ENCODE measurements around the gene UQCRH.
"Not testable (repeated sequence)": the region's sequence is repeated elsewhere in the genome, so short reads cannot be mapped to it uniquely, and the experiment has no call there.

UQCRH gene

DNA sequence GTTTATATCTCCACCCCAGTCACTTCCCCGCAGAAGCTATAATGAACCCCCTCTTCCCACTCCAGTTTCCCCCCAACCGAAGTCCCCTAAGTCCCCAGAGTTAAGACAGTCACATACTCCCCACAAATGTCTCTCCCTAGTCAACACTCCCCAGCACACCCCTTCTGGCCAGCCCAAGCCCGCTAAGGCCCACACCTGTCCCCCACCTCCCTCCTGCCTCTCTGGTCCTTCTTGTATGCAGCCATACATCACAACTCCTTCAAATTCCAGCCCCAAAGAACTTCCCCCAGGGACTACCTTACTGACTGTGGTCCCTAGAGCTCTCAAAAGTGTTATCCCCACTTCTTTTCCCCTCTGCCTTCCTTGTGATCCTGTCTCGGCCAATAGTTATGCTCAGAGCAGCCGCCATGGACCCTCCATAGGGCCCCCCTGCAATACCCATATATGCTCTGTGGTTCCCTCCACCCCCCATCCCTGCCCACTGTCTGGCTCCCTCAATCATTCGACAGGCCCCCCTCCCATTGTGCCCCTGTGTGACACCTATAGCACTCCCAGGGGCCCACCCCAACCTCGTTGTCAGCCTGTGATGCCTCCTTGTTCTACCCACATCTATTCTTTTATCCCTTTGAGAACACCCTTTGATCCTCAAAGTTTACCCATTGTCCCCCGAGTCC is 39.3 kb downstream of the UQCRH start:
- Histone ChIP-seq H3K4me1 (ENCODE audit: control insufficient read depth, insufficient read depth, low read length) (peaks cover 8% of the 10 kb centered on the region), H3K9ac (ENCODE audit: low read length) (no peak overlapping the region)

DNA sequence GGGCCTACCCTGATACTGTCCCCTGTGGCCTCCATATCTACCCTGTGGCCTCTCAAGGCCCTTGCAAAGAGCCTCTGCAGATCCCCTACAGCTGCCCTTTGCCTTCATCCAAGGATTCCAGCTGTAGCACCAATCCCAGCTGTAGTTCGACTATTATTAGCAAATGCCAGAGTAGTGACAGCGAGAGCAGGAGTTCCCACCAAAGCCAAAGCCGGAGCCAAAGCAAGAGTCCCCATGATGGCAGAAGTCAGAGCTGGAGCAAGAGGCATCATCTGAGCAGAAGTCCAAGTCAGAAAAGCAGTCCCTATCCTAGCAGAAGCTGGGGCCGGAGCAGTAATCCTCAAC is 39.8 kb downstream of the UQCRH start:
- Histone ChIP-seq H3K9me3 (ENCODE audit: control insufficient read depth, low read length) (no peaks in the 10 kb centered on the region), H3K36me3 (ENCODE audit: control insufficient read depth, insufficient read depth, low read length) (no peaks in the 10 kb centered on the region), H3K9ac (ENCODE audit: low read length) (no peak overlapping the region), H3K27me3 (ENCODE audit: control insufficient read depth, insufficient read depth, low read length) (no peaks in the 10 kb centered on the region), H3K4me1 (ENCODE audit: control insufficient read depth, insufficient read depth, low read length) (peaks cover 8% of the 10 kb centered on the region), H3K4me3 (ENCODE audit: low read length) (no peak overlapping the region)

More for the DNA sequence above, 39.3 kb downstream of the UQCRH start:
- no peaks in the 10 kb centered on the region for H3K27me3 ChIP-seq (ENCODE audit: control insufficient read depth, insufficient read depth, low read length)
- no peak overlapping the region for H3K4me3 ChIP-seq (ENCODE audit: low read length)
- H3K36me3 ChIP-seq (ENCODE audit: control insufficient read depth, insufficient read depth, low read length): no peaks in the 10 kb centered on the region
- H3K9me3 ChIP-seq (ENCODE audit: control insufficient read depth, low read length): no peaks in the 10 kb centered on the region

DNA sequence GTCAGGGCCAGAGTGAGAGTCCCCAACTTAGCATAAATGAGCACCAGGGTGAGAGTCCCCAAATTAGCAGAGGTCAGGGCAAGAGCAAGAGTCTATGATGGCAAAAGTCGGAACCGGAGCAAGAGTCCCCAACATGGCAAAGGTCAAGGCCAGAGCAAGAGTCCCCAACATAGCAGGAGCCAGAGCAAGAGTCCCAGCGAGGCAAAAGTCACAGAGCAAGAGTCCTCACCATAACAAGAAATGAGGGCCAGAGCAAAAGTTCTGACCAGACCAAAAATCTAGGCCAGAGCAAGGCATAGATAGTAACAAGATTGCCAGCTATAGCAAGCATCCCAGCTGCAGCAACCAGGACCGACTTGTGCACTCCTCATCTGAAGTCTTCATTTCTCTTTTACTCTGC is 40.2 kb downstream of the UQCRH start:
- H3K4me1 ChIP-seq (ENCODE audit: control insufficient read depth, insufficient read depth, low read length): peaks cover 8% of the 10 kb centered on the region
- H3K9ac ChIP-seq (ENCODE audit: low read length): no peak overlapping the region
- H3K9me3 ChIP-seq (ENCODE audit: control insufficient read depth, low read length): no peaks in the 10 kb centered on the region
- no peak overlapping the region for H3K4me3 ChIP-seq (ENCODE audit: low read length)
- no peaks in the 10 kb centered on the region for H3K27me3 ChIP-seq (ENCODE audit: control insufficient read depth, insufficient read depth, low read length)
- H3K36me3 ChIP-seq (ENCODE audit: control insufficient read depth, insufficient read depth, low read length): no peaks in the 10 kb centered on the region

DNA sequence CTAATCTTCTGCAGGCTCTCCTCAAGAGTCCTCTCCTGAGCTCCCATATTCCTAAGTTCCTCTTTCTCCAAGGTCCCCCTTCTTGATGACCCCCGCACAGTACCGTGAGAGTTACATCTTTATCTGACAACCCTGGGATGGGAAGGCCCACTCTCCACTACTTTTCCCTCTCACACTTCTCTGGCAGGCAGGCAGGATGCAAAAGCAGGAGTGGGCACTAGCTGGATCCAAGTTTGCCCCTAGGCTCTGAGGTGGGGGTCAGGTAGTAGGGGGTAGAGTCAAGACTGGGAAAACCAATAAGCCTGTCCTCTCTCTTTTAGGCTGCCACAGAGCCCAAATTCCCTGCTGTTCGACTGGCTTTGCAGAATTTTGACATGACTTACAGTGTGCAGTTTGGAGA is 41.0 kb downstream of the UQCRH start:
- no peak overlapping the region for H3K9ac ChIP-seq (ENCODE audit: low read length)

DNA sequence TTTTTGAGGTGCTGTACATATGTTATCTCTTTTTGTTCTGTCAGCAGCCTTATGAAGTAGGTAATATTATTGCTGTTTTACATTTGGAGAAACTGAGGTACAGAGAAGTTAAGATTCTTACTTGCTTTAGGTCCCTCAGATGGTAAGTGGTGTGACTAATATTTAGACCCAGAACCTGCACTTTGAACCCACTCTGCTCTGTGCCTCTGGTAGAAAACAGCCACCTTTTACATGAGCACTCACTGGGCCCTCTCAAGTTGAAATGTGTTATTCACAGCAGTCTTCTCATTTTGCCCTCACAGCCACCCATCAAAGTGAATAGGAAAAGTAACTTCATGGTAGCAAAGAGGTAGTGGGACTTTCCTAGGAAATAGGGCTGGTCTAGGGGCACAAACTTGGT is 41.8 kb downstream of the UQCRH start:
- H3K9ac ChIP-seq (ENCODE audit: low read length): no peak overlapping the region
- no peaks in the 10 kb centered on the region for H3K27me3 ChIP-seq (ENCODE audit: control insufficient read depth, insufficient read depth, low read length)
- H3K4me3 ChIP-seq (ENCODE audit: low read length): no peak overlapping the region
- no peaks in the 10 kb centered on the region for H3K36me3 ChIP-seq (ENCODE audit: control insufficient read depth, insufficient read depth, low read length)
- peaks cover 8% of the 10 kb centered on the region for H3K4me1 ChIP-seq (ENCODE audit: control insufficient read depth, insufficient read depth, low read length)
- H3K9me3 ChIP-seq (ENCODE audit: control insufficient read depth, low read length): no peaks in the 10 kb centered on the region

More for the DNA sequence above, 41.0 kb downstream of the UQCRH start:
- H3K36me3 ChIP-seq (ENCODE audit: control insufficient read depth, insufficient read depth, low read length): no peaks in the 10 kb centered on the region
- H3K27me3 ChIP-seq (ENCODE audit: control insufficient read depth, insufficient read depth, low read length): no peaks in the 10 kb centered on the region
- peaks cover 8% of the 10 kb centered on the region for H3K4me1 ChIP-seq (ENCODE audit: control insufficient read depth, insufficient read depth, low read length)
- no peak overlapping the region for H3K4me3 ChIP-seq (ENCODE audit: low read length)
- H3K9me3 ChIP-seq (ENCODE audit: control insufficient read depth, low read length): no peaks in the 10 kb centered on the region

DNA sequence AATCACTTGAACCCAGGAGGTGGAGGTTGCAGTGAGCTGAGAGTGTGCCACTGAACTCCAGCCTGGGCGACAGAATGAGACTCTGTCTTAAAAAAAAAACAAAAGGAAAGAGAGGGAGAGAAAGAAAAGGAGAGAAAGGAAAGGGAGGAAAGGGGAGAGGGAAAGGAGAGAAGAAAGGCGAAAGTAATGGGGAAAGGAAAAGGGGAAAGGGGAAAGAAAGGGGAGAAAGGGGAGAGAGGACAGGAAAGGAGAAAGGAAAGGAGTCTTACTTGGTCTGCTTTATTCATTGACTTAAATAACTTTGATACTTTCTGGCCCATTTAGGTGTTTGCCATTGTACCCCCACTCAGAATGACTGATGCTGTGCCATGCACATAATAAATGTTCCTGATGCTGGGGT is 48.9 kb downstream of the UQCRH start:
- no peaks in the 10 kb centered on the region for H3K4me1 ChIP-seq (ENCODE audit: control insufficient read depth, insufficient read depth, low read length)
- H3K36me3 ChIP-seq (ENCODE audit: control insufficient read depth, insufficient read depth, low read length): peaks cover 16% of the 10 kb centered on the region
- no peak overlapping the region for H3K9ac ChIP-seq (ENCODE audit: low read length)
- H3K27me3 ChIP-seq (ENCODE audit: control insufficient read depth, insufficient read depth, low read length): no peaks in the 10 kb centered on the region
- no peaks in the 10 kb centered on the region for H3K9me3 ChIP-seq (ENCODE audit: control insufficient read depth, low read length)
- no peak overlapping the region for H3K4me3 ChIP-seq (ENCODE audit: low read length)

DNA sequence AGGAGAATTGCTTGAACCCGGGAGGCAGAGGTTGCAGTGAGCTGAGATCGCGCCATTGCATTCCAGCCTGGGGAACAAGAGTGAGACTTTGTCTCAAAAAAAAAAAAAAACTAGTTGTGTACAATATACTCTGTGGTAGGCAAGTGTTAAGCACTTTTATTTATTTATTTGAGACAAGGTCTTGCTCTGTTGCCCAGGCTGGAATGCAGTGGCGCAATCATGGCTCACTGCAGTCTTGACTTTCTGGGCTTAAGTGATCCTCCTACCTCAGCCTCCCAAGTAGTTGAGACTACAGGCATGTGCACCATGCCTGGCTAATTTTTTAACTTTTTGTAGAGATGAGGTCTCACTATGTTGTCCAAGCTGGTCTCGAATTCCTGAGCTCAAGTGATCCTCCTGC is 52.4 kb downstream of the UQCRH start:
- H3K9ac ChIP-seq (ENCODE audit: low read length); H3K9me3 ChIP-seq (ENCODE audit: control insufficient read depth, low read length); H3K4me3 ChIP-seq (ENCODE audit: low read length); H3K4me1 ChIP-seq (ENCODE audit: control insufficient read depth, insufficient read depth, low read length); H3K27me3 ChIP-seq (ENCODE audit: control insufficient read depth, insufficient read depth, low read length): not testable (repeated sequence)
- peaks cover 20% of the 10 kb centered on the region for H3K36me3 ChIP-seq (ENCODE audit: control insufficient read depth, insufficient read depth, low read length)

DNA sequence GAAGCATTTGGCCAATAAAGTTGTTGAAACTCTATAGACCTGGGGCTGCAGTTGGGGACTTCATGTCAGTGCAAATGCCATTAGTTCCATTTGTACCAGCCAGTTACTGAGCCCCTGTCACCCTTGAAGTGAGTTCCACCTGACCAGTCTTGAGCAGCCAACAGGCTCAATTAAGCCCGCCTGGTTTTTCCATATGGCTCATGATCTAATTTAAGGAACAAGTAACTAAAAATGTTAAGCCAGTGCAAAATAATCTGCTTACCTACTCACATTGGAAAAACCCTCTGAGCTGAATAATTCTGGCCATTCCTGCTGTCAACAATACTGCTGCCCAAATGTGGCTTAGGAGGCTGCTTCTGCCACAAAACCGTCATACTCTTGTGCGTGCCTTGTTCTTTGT is 58.7 kb downstream of the UQCRH start:
- Histone ChIP-seq H3K9ac (ENCODE audit: low read length) (no peak overlapping the region), H3K4me3 (ENCODE audit: low read length) (no peak overlapping the region), H3K36me3 (ENCODE audit: control insufficient read depth, insufficient read depth, low read length) (peaks cover 13% of the 10 kb centered on the region), H3K27me3 (ENCODE audit: control insufficient read depth, insufficient read depth, low read length) (no peaks in the 10 kb centered on the region), H3K4me1 (ENCODE audit: control insufficient read depth, insufficient read depth, low read length) (no peaks in the 10 kb centered on the region), H3K9me3 (ENCODE audit: control insufficient read depth, low read length) (no peaks in the 10 kb centered on the region)

DNA sequence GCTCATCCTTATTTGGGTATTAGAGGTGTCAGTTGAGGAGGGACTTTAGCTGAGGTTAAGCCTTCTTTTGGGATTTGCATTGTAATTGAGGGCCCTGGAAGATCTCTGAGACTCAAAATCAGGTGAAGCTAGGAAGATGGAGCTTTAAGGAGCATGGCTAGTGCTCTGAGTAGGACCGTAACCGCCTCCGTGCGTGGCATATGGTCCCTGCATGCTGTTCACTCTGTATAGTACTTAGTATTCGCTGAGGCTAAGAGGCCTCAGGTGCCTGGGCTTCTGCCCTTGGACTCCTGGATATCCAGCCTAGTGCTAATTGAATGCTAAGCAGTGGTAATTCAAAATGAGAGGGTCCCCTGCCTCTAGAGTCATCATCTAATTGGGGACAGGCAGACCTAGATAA is 59.6 kb downstream of the UQCRH start:
- no peak overlapping the region for H3K4me3 ChIP-seq (ENCODE audit: low read length)
- no peak overlapping the region for H3K9ac ChIP-seq (ENCODE audit: low read length)
- no peaks in the 10 kb centered on the region for H3K4me1 ChIP-seq (ENCODE audit: control insufficient read depth, insufficient read depth, low read length)
- no peaks in the 10 kb centered on the region for H3K9me3 ChIP-seq (ENCODE audit: control insufficient read depth, low read length)
- peaks cover 13% of the 10 kb centered on the region for H3K36me3 ChIP-seq (ENCODE audit: control insufficient read depth, insufficient read depth, low read length)
- no peaks in the 10 kb centered on the region for H3K27me3 ChIP-seq (ENCODE audit: control insufficient read depth, insufficient read depth, low read length)

DNA sequence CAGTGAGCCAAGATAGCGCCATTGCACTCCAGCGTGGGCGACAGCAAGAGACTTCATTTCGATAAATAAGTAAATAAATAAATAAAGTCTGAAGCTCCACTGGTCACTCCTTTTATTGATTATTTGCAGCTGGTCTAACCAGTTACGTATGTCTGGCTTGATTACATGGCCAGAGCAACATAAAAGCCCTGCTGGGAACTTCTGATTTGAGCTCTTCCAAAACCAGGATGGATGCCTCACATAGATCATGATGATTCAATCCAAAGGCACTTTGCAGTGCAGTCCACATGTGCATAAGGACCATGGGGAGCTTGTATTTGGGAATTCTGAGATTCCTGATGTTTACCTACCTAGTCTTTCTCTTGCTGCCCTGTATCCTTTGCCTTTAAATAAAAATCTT is 61.1 kb downstream of the UQCRH start:
- no peak overlapping the region for H3K4me3 ChIP-seq (ENCODE audit: low read length)
- no peaks in the 10 kb centered on the region for H3K27me3 ChIP-seq (ENCODE audit: control insufficient read depth, insufficient read depth, low read length)
- H3K9ac ChIP-seq (ENCODE audit: low read length): no peak overlapping the region
- H3K36me3 ChIP-seq (ENCODE audit: control insufficient read depth, insufficient read depth, low read length): peaks cover 13% of the 10 kb centered on the region
- H3K9me3 ChIP-seq (ENCODE audit: control insufficient read depth, low read length): no peaks in the 10 kb centered on the region
- H3K4me1 ChIP-seq (ENCODE audit: control insufficient read depth, insufficient read depth, low read length): peaks cover 2% of the 10 kb centered on the region

DNA sequence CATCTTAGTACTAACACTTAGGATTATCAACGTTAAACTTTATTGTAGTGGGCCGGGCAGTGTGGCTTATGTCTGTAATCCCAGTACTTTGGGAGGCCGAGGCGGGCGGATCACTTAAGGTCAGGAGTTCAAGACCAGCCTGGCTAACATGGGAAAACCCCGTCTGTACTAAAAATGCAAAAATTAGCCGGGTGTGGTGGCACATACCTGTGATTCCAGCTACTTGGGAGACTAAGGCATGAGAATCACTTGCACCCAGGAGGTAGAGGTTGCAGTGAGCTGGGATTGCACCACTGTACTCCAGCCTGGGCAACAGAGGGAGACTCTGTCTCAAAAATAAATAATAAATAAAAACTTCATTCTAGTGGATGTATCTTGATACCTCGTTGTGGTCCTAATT is 62.3 kb downstream of the UQCRH start:
- H3K27me3 ChIP-seq (ENCODE audit: control insufficient read depth, insufficient read depth, low read length); H3K9me3 ChIP-seq (ENCODE audit: control insufficient read depth, low read length); H3K9ac ChIP-seq (ENCODE audit: low read length); H3K36me3 ChIP-seq (ENCODE audit: control insufficient read depth, insufficient read depth, low read length); H3K4me3 ChIP-seq (ENCODE audit: low read length): not testable (repeated sequence)
- peaks cover 10% of the 10 kb centered on the region for H3K4me1 ChIP-seq (ENCODE audit: control insufficient read depth, insufficient read depth, low read length)

Data from mucosa of stomach (tissue), 1 donor.